Effector CD4-positive, alpha-beta T cell (primary cell): ENCODE results near the gene CXCL1.
"Not testable (repeated sequence)": the region's sequence is repeated elsewhere in the genome, so short reads cannot be mapped to it uniquely, and the experiment has no call there.

Experiments
- DNase-seq: peaks from one replicate; pipeline ENCODE4 v3.0.0-alpha.2; 2020

CXCL1 gene

DNA sequence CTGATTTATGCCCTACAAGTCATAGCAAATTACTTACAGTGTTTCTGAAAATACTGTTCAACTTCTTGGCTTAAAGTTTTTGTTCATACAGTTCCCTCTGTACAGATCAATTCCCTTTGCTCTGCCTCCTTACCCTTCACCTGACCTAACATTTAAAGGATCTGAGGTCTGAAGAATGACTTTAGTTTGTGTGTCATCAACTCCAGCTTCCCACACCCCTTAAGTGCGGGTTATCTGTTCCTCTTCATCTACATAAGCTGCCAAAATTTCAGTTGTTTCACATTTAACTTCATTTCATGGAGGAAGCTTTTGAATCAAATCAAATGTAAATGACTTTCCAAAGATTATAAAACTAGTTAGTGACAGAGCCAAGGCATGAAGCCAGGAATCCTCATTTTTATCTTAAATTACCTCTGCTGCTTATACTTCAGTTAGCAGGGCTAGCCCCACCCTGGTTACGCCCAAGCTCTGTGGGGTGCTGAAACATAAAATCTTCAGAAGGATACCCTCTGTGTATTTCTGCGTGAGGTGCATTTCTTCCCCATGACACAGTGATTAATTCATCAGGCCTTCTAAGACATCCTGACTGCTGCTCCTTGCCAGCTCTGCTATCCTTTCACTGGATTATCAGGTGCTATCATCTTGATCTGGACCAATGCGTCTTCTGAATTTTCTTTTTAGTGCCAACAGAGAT is 16.5 kb downstream of the CXCL1 start:
- no peak for DNase-seq

- DNase-seq: no peak
Measured at GRCh38 chr4:73891326-73891725, 22.1 kb downstream of the CXCL1 start.

DNA sequence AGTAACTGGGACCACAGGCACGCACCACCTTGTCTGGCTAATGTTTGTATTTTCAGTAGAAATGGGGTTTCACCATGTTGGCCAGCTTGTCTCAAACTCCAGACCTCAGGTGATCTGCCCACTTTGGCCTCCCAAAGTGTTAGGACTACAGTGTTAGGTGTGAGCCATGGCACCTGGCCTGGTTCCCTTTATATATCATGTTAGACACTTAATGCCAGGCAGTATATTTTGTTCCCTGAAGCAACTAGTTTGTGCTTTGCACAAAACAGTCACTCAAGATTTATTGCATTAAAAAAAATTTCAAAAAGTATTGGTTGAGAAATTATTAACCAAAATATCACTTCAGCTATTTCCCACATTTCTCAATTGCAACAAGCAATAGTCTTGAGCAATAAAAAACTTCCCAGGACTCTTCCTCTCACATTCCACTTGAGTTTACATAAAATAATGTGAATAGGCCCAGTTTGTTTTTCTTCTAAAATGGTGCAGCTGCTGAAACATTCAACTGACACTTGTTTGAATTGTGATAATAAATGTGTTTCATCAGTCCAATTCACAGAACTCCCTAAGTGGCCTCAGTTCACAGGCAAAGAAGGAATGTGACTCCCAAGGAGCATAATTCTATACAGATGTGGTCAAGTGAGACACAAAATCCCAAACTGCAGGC is 22.7 kb downstream of the CXCL1 start:
- DNase-seq: no peak

DNA sequence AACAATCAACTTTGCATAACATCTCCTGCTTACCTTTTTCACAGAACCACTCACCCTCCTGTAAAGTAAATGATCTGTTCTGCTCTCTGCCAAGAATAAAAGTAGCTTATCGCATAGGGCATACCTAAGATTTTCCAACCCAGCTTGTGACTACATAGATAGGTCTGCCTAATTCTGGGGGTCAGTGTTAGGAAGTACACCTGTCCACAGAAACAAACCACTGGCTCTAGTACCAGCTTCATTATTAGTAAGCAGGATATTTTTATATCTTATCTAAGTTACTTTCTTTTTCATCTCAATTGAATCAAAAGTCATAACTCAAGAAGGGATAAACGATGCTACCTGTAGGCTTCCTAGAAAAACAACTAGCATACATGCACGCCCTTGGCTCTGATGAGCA is 23.8 kb downstream of the CXCL1 start:
- no peak for DNase-seq

DNA sequence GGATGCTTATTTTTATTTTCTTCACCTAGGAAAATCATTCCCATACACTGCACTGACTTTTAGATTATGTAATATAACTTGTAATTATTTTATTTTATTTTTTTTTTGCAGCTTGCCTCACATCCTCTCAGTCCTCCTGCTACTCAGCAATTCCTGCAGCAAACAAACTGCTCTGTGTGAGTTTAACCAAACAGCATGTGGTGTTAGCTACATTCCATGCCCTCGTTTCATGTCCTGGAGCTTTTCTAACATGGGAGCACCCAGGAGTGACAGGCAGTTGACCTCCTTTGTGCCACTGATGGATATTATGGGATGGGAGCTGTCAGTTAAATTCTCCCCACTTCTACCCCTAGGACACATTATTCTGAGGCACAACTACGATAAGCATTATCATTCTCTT is 24.8 kb downstream of the CXCL1 start:
- DNase-seq: no peak

DNA sequence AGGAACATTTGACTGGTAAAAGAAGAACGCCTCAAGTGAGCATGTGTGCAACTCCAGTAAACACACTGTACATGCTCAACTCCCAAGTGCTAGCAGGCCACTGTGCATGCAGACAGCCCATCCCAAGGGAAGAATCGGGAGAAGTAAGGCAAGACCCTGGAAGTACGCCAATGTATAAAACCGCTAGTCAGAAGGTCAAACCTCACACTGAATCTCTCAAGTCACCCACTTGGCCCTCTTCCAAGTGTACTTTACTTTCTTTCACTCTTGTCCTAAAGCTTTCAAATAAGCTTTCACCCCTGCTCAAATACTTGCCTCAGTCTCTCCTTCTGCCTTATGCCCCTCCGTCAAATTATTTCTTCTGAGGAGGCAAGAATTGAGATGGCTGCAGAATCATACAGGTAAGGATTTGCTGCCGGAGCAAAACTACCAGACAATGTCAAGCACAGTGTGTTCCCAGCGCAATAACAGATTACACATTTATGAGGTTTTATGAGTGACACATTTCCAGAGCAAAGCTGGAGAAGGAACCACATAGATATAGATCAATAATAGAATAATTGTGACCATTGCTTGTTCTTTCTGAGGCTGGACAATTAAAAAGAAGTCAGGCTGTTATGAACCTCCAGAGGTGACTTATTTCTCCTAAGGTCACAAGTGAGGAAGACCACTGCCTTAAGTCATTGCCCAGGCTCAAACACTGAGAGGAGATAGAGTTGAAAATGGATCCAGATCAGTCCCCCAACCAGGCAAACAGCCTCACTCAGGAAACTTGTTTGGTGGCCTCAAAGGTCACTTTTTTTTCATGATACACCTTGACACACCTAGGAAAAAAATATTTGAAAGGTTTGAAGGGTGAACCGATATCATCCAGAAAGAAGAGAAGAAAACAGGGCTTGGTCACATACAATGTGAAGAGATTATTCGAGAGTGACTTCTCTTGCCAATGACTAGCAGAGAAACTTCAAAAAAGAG is 26.3 kb downstream of the CXCL1 start:
- no peak for DNase-seq

DNA sequence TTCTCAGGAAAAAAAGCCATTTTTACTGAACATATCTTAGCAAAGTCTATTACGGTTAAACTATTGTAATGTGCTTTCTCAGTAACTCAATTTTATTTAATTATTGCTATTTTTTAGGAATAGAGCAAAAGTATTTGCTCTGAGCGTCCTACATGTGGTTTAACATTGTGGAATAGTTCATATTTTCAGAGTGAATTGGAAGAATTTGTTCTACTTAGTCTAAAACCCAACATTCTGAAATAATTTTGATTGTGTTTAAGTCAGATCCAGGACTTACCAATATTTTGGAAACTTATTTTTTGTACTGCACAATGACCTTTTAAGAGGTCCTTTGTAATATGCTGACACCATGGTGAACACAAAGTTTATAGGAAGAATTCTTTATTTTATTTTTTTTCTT is 27.2 kb downstream of the CXCL1 start:
- no peak for DNase-seq

DNA sequence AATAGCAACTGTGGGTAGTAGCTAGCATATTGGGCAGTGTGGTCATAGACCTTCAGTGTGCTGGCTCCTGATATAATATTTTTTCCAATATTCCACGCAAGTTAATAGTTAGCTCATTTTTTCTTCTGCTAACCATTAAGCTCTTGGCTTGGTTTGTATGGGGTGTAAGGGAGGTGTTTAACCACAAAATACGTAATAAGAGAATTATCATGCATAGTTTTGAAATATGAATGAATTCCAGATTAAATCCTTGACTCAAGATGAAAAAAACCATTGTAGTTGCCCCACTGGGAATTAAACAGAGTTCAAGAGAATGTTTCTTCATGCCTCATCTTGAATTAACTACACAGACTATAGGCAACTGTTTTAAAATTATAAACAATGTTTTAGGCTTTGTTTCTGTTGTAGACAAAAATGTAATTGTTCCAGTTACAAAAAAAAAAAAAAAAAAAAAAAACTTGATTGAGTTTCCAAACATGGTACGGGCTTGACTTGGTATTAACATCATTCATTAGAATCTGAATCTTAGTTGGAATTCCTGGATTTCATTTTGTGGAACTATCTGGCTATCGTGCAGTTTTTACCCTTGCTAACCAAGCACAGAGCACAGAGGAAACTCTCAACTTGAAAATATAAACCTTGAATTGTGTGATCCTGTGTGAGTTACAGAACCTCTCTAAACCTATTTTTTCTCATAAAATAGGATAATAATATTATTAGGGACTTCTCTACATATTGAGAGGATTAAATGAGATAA is 28.4 kb downstream of the CXCL1 start:
- DNase-seq: no peak

GRCh38 chr4:73899338-73899737 is 30.1 kb downstream of the CXCL1 start:
- DNase-seq: not testable (repeated sequence)

- DNase-seq: no peak
Measured at GRCh38 chr4:73901031-73901430, 31.8 kb downstream of the CXCL1 start.

GRCh38 chr4:73902038-73902637 is 32.9 kb downstream of the CXCL1 start:
- no peak for DNase-seq

DNA sequence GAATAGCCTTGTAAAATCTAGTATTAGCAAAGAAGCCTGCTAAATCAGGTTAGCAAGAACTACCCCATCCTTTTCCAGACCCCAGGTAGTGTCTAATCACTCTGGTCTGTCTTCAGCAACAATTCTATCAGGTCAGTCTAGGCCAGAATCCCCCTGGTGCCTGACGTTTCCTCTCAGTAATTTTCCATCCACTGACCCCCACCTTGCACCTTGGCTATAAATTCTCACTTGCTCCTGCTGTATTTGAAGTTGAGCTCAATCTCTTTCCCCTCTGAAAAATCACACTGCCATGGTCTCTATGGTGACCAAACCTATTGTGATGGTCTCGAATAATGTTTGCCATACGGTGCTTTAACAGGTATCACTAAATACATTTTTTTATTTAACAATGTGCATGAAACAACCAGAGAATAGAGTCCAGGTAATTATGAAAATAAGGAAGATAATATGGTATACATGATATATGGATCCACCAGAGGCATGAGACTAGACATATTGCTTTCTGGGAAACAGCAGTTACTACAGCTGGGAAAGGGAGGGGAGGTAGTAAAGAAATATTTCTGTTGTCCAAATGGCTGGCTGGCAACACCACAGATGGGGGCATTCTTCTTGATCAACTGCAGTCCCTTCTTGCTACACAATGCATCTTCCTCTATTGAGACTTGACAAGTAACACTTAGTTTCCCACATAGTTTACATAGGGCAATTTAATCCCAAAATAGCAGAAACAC is 33.8 kb downstream of the CXCL1 start:
- no peak for DNase-seq

DNA sequence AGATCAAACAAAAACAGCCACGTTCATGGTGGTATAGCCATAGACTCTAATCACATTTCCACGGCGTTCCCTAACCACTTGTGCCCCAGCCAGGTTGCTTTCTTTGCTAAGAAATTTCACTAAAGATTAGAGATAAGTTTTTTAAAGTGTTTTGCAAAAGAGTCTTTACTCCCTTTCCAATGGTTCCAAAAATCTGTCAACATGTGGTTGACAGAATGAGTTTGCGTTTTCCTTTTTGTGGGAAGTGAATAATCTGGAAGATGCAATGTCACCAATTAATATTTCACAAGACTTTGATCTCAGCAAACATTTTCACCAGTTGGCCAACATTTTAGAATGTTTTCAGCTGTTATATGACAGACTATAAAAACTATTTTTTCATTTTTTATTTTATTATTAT is 35.3 kb downstream of the CXCL1 start:
- no peak for DNase-seq

DNA sequence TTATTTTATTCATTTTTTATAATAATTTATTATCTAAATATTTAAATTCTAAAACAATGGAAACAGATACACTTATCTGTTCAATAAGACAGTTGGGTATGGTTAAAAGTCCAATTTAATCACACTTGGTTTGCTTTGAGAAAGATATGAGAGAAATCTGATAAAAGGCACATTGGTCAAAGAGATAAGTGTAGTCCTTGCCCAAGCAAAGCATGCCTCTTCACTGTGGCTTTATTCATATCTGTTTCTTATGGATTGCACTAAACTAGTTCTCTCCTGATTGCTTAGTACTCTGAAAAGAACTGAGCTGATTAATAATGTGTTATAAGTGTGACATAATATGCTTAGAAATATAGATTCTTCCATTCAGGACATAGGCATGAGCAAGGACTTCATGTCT is 39.8 kb downstream of the CXCL1 start:
- no peak for DNase-seq

GRCh38 chr4:73911746-73912145 is 42.6 kb downstream of the CXCL1 start:
- no peak for DNase-seq

GRCh38 chr4:73912191-73912590 is 43.0 kb downstream of the CXCL1 start:
- DNase-seq: no peak

DNA sequence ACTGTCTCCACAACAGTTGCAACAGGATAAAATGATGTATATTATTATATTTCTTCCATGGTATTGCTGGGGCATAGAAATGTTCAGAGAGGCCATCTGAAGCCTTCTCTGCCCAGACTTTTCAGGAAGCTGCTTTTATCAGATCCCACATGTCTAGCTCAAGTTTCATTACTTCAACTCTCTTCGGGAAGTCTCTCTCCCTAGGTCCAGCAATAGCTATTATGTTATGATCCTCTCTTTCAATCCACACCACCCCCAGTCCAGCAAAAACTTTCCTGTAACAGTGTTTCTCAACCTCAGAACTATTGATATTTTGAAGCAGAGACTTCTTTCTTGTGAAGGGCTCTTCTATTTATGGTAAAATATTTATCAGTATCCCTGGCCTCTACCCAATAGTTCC is 44.9 kb downstream of the CXCL1 start:
- no peak for DNase-seq

DNA sequence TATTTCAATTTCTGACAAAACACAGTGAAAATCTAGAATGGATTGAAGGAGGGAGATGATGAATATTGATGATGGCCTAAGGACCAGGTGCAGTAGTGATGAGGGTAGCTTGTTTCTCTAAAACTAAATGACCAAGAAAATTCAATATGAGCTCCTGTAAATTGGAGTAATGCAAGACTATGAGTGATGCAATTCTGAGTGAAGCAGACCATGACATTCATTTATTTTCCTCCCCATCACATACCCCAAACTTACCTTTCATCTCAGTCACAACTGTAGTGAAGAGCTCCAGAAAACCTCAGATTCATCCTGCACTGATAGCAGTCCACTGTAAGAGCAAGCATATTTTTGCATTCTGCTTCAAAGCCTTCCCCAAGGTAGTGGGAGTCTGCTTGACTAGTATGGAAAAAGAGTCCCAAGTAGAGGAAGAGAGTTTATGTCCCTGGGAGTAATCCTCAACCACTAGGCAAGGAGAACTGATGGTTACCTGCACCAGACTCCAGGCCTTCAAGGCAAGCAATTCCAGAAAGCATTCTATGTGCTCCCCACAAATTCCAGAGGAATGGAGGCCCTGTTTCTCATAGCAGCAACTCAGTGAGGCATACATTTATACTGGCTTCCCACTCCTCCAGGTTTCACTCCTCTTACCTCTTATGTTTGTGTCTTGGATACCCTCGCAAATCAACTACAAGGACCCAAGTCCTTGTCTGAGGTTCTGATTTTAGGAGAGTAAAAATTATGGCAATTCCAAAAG is 47.2 kb downstream of the CXCL1 start:
- no peak for DNase-seq

DNA sequence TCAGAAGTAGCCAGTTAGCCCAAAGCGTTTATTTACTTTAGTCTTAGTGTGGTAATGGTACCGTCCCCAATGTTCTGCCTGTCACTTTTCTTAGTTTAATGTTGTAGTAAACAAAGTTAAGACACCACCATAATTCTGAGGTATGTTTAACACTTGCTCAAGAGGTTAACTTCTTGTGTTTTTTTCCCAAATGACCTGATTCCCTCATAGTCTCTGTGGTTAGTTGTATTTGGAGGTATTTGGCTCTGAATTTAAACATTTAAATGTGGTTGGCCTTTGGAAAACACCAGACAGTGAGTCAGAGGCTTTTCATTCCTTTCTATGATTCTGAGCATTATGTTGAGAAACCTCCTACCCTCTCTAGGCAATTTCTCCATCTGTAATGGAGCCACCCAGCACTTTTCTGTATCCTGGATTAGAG is 47.9 kb downstream of the CXCL1 start:
- DNase-seq: no peak

GRCh38 chr4:73918058-73918457 is 48.9 kb downstream of the CXCL1 start:
- DNase-seq: no peak

GRCh38 chr4:73919691-73920090 is 50.5 kb downstream of the CXCL1 start:
- no peak for DNase-seq
